A204.1 (cell line): ENCODE results near the gene LCLAT1.
"Not testable (repeated sequence)": the region's sequence is repeated elsewhere in the genome, so short reads cannot be mapped to it uniquely, and the experiment has no call there.

Experiments used
- FAIRE-seq: peaks from 2 replicates; lab custom pipeline; 2012; peaks lifted over from hg19 to GRCh38; lab: Jason Lieb, UNC

Gene LCLAT1

DNA sequence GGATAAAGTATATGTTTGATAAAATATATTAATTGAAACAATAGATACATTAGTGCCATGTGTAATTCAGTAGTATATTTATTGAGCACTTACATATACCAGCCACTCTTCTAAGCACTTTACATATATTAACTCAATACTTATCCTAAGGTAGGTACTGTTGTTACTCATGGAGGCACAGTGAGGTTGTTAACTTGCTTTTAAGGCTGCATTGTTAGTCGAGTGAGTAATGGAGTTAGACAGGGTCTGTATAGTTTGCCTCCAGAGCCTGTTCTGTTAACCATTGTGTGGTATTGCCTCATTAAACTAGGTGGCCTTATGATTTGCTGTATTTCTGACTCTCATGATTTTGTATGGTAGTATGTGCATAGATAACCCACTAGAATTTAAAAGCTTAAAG, 44.2 kb downstream of the LCLAT1 start:
- FAIRE-seq: no peak

DNA sequence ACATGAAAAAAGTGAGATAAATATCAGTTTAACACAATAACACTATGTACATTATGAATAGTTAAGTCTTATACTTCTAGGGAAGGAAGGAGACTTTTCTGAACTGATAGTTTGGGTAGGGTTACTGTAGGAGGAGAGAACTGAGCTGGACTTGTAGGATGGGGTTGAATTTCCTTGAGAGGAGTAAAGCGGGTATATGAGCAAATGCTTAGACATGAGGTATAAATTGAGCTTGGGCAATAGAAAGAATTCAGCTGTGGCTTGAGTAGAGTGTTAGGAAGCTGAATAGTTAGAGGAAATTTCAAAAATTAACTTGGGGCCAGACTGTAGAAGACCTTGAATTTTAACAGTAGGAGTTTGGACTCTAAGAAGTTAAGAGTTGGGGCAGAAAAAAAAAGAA, 45.1 kb downstream of the LCLAT1 start:
- no peak for FAIRE-seq

DNA sequence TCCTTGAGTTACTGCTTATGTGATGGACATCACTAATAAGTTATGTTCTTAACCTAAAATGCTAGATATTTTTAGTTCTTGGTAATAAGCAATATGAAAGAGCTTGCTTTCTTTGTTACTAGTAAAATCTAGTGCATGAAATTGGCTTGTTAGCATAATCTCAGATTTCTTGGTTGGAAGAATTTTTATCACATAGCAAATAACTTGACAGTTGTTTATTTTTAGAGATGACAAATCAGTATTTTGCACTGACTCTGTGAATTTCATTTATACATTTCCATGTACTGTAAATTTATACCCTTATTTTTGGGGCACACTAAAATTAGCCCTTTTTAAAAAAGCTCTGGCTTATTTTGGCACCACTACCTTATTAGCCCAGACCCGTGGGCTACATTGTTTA, 45.6 kb downstream of the LCLAT1 start:
- FAIRE-seq: no peak

DNA sequence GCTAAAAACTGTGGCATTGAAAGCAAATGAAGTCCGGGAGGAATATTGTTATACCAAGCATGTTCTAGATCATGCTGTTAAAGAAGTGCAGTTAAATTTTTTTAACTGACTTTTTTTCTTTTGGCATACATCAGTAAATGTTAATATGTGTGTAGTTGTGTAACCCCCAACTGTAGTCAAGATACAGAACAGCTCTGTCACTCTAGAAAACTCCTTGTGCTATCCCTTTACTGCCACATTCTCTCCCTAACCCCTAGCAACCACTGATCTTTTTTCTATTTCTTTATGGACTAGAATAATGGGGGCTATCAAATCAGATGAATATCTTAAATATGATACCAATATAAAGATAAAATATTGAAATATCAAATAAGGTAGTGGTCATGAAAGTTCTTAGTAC, 46.4 kb downstream of the LCLAT1 start:
- FAIRE-seq: no peak

DNA sequence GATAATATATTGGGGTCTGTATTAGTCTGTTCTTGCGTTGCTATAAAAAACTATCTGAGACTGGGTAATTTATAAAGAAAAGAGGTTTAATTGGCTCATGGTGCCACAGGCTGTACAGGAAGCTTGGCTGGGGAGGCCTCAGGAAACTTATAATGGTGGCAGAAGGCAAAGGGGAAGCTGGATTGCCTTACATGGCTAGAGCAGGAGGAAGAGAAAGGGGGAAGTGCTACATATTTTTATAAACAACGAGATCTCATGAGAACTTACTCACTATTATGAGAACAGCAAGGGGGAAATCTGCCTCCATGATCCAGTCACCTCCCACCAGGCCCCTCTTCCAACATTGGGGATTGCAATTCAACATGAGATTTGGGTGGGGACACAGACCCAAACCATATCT, 48.9 kb downstream of the LCLAT1 start:
- not testable (repeated sequence) for FAIRE-seq

DNA sequence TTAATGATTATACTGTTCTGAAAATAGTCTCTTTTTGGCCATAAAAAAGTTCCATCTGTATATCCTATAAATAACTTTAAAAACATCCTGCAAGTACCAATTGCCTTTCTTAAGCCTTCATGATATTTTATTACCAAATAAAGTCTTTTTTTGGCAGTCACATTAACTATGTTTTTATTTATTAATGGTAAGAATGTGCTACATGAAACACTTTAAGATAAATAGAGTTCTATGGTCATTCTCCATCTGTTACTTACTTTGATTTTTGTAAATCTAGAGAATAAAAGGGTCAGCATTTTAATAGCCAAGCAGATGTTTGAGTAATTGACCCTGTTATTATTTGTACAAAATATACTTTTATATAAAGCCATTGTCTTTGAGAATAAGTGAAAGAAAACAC, 52.6 kb downstream of the LCLAT1 start:
- FAIRE-seq: no peak

- FAIRE-seq: no peak
Observed at GRCh38 chr2:30500699-30501098, 53.7 kb downstream of the LCLAT1 start.

DNA sequence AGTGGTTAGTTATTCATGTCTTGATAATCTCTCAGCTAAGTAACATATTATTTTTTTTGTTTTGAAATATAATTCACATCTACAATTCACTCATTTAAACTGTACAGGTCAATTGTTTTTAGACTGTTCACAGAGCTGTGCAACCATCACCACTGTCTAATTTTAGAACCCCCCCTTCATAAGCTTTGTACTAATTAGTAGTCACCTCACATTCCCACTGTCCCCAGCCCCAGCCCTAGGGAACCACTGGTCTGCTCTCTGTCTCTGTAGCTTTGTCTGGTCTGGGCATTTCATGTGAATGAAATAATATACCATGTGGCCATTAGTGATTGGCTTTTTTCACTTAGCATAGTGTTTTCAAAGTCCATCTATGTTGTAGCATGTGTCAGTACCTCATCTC, 55.3 kb downstream of the LCLAT1 start:
- FAIRE-seq: no peak

GRCh38 chr2:30503007-30503694, 56.1 kb downstream of the LCLAT1 start:
- FAIRE-seq: no peak

DNA sequence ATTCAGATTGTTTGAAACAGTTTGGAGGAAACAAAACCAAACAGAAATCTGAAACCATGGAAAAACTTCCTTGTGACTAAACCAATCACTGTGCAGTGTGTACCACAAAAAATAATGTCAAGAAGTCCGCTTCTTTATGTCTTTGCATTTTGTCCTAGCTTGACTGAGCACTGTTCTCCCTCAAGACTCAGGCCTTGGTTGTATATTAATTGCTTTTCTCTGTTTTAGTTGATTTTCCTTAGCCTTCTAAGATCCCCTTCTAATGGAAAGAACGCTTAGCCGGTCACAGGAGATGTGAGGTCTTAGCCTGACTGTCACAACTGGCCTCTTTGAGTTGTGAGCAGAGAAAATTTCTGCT, 56.6 kb downstream of the LCLAT1 start:
- no peak for FAIRE-seq

DNA sequence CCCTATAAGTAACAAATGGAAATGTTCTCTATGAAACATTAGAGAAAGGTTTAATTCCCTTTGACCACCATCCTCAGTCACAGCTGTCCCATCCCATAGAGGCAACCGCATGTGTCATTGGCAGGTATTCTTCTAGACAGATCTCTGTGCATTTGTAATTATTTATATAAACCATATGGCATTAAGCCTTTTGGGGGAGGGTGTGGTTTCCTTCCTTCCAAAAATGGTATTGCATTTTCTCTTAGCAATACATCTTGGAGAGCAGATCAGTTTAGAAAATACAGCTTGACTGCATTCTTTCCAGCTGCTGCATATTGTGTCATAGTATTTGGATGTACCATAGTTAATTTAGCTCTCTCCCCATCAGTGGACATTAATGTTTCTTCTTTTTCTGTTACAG, 57.7 kb downstream of the LCLAT1 start:
- no peak for FAIRE-seq

GRCh38 chr2:30505500-30506180, 58.6 kb downstream of the LCLAT1 start:
- FAIRE-seq: no peak

DNA sequence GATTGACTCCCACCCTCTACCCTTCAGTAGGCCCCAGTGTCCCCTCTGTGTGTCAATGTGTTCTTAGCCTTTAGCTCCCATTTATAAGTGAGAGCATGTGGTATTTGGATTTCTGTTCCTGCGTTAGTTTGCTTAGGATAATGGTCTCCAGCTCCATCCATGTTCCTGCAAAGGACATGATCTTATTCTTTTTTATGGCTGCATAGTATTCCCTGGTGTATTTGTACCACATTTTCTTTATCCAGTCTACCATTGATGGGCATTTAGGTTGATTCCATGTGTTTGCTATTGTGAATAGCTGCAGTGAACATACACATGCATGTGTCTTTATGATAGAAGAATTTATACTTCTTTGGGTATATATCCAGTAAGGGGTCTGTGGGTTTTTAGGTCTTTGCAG, 60.4 kb downstream of the LCLAT1 start:
- FAIRE-seq: not testable (repeated sequence)

- FAIRE-seq: no peak
Observed at GRCh38 chr2:30509716-30510115, 62.7 kb downstream of the LCLAT1 start.

GRCh38 chr2:30510409-30510808, 63.4 kb downstream of the LCLAT1 start:
- no peak for FAIRE-seq

GRCh38 chr2:30511122-30512083, 64.4 kb downstream of the LCLAT1 start:
- no peak for FAIRE-seq

DNA sequence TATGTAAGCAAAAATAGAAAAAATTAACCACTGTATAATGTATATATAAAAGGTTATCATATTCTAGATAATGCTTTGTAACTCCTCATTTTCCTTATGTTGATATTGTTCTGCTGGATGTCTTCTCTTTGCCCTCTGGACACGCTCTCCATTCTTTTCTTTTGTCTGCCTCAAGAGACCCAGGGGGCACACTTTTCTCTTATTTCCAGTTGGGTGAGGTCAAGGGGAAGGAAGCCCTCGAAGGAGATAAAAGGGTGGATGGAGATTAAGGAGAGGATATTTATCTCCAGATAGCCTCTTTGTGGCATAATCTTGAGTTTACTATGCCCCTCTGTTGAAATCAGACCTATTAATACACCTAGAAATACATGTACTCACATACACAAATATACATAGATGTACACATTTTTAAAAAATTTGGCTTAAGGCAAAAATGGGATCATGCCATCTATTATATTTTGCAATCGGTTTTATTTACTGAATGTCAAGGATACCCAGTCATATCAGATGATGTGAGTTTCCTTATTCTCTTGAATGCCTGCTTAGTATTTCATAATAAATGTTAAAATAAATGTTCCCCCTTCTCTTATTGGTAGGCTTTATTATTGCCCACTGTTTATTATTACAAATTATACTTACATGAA, 65.3 kb downstream of the LCLAT1 start:
- FAIRE-seq: no peak

DNA sequence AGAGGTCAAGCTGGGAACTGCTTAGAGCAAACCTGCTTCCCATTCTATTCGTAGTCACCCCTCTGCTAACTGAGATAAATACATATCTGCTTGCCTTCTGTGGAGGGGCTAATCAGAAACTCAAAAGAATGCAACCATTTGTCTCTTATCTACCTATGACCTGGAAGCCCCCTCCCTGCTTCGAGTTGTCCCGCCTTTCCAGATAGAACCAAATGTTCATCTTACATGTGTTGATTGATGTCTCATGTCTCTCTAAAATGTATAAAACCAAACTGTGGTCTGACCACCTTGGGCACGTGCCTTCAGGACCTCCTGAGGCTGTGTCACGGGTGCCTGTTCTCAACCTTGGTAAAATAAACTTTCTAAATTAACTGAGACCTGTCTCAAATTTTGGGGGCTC, 66.6 kb downstream of the LCLAT1 start:
- not testable (repeated sequence) for FAIRE-seq

- no peak for FAIRE-seq
Observed at GRCh38 chr2:30514134-30514847, 67.2 kb downstream of the LCLAT1 start.

DNA sequence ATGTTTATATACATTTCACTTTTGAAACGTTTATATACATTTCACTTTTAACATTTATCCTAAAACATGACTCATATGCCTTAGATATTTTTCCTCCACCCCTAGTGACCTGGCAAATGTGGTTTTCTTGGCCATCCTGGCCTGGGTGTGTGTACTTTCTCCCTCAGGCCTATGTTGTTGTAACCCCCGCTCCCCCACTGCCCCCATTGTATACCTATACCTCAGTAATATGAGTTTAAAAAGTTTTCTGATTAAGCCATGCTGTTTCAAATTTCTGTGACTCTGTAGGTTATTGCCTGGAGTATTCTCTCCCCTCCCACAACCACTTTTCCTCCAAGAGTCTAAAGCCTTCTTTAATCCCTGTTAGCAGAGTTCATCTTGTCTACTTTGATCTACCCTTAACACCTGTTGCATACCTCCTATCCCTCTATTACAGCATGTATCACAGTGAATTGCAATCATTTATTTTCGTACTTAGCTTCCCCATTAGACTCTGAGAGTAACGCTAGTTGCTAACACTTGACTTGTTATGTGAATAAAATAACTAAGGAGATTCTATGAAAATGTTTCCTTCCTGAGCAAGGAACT, 67.9 kb downstream of the LCLAT1 start:
- no peak for FAIRE-seq

- no peak for FAIRE-seq
Observed at GRCh38 chr2:30516166-30516565, 69.1 kb downstream of the LCLAT1 start.

DNA sequence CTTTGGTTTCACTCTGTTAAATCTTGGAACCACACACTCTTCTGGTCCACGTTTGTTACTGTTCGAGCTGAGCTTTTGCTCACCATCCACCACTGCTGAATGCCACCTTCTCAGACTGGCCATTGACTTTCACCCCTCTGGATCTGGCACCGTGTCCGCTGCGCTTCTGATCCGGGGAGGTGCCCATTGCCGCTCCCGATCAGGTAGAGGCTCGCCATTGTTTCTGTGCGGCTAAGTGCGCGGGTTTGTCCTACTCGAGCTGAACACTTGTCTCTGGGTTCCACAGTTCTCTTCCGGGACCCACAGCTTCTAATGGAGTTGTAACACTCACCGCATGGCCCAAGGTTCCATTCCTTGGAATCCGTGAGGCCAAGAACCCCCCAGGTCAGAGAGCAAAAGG, 72.8 kb downstream of the LCLAT1 start:
- no peak for FAIRE-seq
